ENCODE results near the gene TGFBI. TPM values are rescaled to one million over a fixed set of nuclear protein-coding genes. Genes with fewer than 3 reads are reported as not detected.

Gene TGFBI
- total and polyA plus RNA-seq, 11 donors, result 31.8 to 206 (median 50.0) TPM

- intact Hi-C loops (cut with DNase I), result loop anchor here in 1 of 10 donors (5.0 kb wide), 1 partner anchor 42 kb away; the partner anchor contains the start of gene SMAD5
- Histone ChIP-seq H3K9me3 (no peaks in the 10 kb centered on the region), H3K4me3 (no peak overlapping the region), H3K36me3 (no peaks in the 10 kb centered on the region), H3K27me3 (no peaks in the 10 kb centered on the region), H3K27ac (peak overlapping the region in 3 of 12 donors; percentile 18 to 94 (median 68)), H3K4me1 (peaks cover 6 to 48% (median 29%) of the 10 kb centered on the region in 12 donors)
- WGBS, 4 donors, result 88 to 95% (median 93%) methylated on average over 4 of the region's 4 CpGs
- DNase-seq (no peak), ATAC-seq (no peak)
- TF ChIP-seq CTCF (IDR thresholded peaks at IDR 0.05) (no peak), POLR2A (IDR thresholded peaks at IDR 0.05) (no peak)
These were observed 61.5 kb downstream of the TGFBI start for GRCh38 chr5:136090319-136090718.

- no peak for DNase-seq
- no peaks in the 10 kb centered on the region for H3K36me3 ChIP-seq
- WGBS, 4 donors, result 69 to 73% (median 72%) methylated on average over 3 of the region's 3 CpGs
- intact Hi-C loops (cut with DNase I), result loop anchor here in 1 of 10 donors (5.0 kb wide), 1 partner anchor 38 kb away; the partner anchor contains the start of gene SMAD5
- H3K4me1 ChIP-seq, result peaks cover 0 to 13% (median 5%) of the 10 kb centered on the region in 12 donors
- no peak overlapping the region for H3K4me3 ChIP-seq
- peak in 1 of 4 donors; percentile 48 for ATAC-seq
- no peak for TF ChIP-seq CTCF (IDR thresholded peaks at IDR 0.05)
- no peak for TF ChIP-seq POLR2A (IDR thresholded peaks at IDR 0.05)
- no peaks in the 10 kb centered on the region for H3K9me3 ChIP-seq
- H3K27me3 ChIP-seq, result no peaks in the 10 kb centered on the region
- H3K27ac ChIP-seq, result no peak overlapping the region
These were observed 65.6 kb downstream of the TGFBI start for GRCh38 chr5:136094189-136094912.

- H3K9me3 ChIP-seq, result no peaks in the 10 kb centered on the region
- TF ChIP-seq CTCF (IDR thresholded peaks at IDR 0.05) (no peak), POLR2A (IDR thresholded peaks at IDR 0.05) (no peak)
- H3K4me1 ChIP-seq, result peaks cover 0 to 7% (median under 1%) of the 10 kb centered on the region in 12 donors
- no peak for ATAC-seq
- H3K27ac ChIP-seq, result no peak overlapping the region
- 77 to 90% (median 81%) methylated on average over 8 of the region's 8 CpGs for WGBS, 4 donors
- intact Hi-C loops (cut with DNase I), result loop anchor here in 1 of 10 donors (5.0 kb wide), 1 partner anchor 37 kb away; the partner anchor contains the start of gene SMAD5
- H3K4me3 ChIP-seq, result no peak overlapping the region
- no peaks in the 10 kb centered on the region for H3K27me3 ChIP-seq
- DNase-seq, result no peak
- H3K36me3 ChIP-seq, result no peaks in the 10 kb centered on the region
These were observed 66.3 kb downstream of the TGFBI start for GRCh38 chr5:136094913-136095641.

DNA sequence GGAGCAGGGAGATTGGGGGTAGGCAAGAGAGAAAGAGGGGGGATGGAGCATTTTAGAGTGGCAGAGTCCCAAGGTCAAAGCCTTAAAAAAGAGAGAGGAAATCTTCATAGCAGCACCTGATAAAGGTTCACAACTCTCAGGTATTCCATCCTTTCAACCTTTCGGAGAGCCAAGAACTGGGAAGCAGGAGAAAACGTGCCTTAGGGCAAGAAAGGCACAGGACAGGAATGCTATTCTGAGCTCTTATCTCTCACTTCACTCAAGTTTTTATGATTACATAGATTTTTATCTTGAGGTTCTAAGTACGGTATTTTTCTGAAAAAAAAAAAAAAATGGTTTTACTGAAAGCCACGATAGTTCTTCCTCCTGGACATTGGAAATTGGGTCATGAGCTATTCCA lies 69.4 kb downstream of the TGFBI start:
- H3K27ac ChIP-seq, result no peak overlapping the region
- ATAC-seq (no peak), DNase-seq (no peak)
- no peak overlapping the region for H3K4me3 ChIP-seq
- intact Hi-C loops (cut with DNase I), result no loop called here
- no peaks in the 10 kb centered on the region for H3K36me3 ChIP-seq
- no peaks in the 10 kb centered on the region for H3K9me3 ChIP-seq
- peaks cover 0 to 6% (median 0%) of the 10 kb centered on the region in 12 donors for H3K4me1 ChIP-seq
- TF ChIP-seq POLR2A (IDR thresholded peaks at IDR 0.05) (no peak), CTCF (IDR thresholded peaks at IDR 0.05) (no peak)
- 60 to 69% (median 63%) methylated on average over 4 of the region's 4 CpGs for WGBS, 4 donors
- H3K27me3 ChIP-seq, result no peaks in the 10 kb centered on the region
